Measurements from ENCODE around the gene ZFYVE27.

Gene ZFYVE27

DNA sequence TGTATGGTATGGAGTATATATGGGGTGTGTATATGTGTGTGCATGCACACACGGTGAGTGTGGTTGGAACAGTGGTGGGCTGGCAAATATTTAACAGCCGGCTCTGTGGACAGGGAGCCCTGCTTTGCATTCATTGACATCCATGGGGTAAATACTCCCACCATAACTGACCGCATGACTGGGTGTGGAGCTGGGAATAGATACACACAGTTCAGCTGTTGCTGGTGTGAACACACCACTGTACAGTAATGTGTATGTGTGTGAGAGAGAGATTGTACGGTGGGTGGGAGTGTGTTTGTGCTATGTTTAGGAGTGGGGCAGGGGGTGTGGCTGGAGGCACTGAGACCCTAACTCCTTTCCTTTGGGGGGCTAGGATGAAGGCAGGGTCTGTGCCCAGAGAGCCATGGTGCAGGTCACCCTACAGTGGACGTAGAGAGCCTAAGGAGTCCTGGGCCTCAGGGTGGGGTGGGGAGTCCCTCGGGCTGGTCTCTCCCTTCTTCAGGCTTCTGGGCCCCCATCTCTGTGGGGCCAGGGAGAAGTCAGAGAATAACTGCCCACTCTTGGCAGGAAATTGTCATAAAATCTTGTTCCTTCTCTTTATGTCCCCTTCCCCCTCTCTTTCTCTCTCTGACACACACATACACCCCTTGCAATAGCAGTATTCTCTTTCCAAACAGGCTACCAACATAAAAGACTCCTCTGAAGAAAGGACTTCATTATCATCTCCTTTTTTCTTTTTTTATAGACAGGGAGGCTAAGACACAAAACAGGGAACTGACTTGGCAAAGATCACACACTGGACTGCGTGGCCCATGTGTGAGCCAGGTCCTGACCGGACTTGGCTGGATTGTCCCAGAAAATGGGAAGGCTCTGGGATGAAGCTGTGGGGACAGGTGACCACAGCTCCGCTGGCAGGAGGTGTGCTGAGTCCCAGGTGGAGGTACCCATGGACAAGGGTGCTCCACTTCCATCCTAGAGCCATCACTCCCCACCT lies 31.7 kb downstream of the ZFYVE27 start:
- DNase-seq (ENCODE audit: low read depth in 2 of 2), result no peak

DNA sequence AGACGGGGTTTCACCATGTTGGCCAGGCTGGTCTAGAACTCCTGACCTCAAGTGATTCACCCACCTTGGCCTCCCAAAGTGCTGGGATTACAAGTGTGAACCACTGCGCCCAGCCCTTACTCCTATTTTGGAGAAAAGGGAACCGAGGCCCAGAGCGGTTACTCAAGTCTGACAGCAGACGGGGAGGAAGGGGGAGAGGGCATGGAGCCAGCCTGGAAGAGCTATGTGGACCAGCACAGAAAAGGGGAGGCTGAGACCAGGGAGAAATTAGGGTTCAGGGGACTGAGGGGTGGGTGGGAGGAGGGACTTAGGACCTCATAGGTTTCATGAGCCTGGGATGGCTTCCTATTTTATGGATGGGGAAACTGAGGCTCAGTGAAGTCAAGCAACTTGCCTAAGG lies 33.3 kb downstream of the ZFYVE27 start:
- DNase-seq (ENCODE audit: low read depth in 2 of 2), result no peak

DNA sequence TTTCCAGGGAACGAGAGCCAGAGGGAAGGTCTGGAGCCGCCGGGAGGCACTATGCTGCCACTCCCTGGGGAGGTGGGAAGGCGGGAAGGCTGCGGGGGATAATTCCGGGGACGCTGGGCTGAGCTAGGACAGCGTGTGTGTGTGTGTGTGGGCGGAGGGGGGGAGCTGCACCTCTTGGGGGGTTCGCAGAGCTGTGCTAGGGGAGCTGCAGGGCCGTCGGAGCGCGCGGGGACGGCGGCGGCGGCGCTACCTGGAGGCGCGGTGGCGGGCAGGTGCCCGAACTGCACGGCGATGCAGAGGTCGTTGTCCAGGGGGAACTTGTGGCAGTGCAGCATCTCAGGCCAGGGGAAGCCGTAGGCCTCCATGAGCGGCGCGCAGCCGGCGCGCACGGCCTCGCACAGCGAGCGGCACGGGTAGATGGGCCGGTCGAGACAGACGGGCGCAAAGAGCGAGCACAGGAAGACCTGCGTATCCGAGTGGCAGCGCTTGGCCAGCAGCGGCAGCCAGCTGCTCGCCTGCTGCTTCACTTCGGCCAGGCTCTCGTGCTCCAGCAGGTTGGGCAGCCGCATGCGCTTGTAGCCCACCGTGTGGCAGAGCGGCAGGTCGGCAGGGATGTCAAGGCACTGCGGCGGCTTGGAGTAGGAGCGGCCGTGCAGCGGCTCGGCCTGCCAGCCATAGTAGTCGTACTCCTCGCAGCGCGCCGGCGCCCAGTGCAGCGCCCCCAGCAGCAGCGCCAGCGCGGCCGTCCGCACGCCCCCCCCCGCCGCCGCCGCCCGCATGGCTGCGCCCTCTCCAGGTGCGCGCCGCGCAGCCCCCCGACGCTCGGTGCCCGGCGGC lies 34.3 kb downstream of the ZFYVE27 start:
- DNase-seq (ENCODE audit: low read depth in 2 of 2), result no peak

DNA sequence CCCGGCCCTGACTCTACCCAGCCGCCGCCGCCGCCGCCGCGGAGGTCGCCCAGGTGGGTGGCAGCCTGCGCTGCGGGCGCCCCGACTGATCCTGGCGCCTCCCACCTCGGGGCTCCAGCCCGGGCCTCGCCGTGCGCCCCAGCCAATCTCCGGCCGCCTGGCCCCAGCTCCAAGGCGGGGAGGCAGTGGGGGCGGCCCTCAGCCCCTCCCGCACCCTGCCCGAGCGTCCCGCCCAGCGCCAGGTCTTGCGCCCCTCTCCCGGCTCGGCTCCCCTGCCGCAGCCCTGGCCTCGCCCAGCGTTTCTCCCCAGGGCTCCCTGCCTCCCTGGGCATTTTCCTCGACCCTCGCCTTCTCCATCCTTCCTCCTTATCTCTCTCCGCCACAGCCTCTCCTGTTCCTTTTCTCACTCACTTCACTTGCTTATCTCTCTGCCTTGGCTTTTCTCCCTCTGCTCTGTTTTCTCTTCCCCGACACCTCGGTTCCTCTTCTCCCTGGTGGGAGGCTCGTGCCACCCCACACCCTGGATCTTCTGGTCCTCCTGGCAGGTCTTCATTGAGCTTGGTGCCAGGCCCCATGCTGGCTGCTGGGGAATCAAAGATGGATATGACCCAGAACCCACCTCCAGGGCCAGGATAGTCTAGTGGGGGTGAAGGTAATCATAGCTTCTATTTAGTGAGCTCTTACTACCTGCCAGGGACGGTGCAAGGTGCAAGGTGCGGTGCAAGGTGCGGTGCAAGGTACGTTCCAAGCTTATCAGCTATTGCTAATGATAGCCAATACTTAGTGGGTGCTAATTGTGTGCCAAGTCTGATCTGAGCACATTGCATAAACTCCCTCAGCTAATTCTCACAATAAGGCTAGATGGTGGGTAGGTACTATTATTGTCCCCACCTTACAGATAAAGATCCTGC lies 35.2 kb downstream of the ZFYVE27 start, which contains the start of gene SFRP5:
SFRP5 (minus strand) TSS at position 87 of the 911 bp plus-strand sequence. CDS start 166 bp downstream, outside the sequence.
- DNase-seq (ENCODE audit: low read depth in 2 of 2), result no peak

DNA sequence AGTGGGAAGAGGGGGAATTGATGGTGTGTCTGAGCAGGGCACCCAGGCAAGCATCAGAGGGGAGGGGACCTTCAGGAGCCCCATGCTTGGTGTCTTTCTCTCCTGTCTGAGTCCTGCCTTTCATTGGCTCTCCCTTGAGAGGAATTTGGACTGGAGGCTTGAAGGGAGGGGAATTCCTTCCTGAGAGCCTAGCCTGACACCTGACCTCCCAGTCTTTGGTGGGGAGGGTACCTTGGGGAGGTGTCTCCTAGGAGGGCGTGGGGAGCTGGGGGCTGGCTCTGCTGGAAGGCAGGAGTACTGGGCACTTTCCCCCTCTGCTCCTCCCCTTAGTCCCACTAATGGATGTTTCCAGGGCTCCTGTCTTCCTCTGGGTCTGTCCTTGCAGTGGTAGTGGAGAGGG lies 36.2 kb downstream of the ZFYVE27 start:
- DNase-seq (ENCODE audit: low read depth in 2 of 2), result no peak

DNA sequence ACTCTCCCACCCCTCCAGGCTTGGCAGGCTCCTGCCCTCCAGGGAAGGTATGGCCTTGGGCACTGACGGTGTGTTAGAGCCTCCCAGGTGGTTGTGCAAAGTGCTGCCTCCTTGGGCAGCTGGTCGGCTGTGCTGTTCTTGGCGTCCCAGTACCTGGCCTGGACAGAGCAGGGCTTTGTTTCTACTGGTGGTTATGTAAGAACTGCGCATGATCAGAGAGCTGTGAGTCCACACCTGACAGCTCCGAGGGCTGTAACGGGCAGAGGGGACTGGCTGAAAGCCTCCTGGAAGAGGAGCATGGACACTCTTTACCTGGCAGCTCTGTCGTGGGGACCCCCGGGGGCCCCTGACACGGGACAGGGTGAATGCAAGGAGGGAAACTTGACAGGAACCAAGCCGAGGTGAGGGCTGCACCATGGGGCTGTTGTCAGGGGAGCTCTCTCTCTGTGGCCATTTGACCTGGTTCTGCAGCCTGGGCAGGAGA lies 37.9 kb downstream of the ZFYVE27 start:
- no peak for DNase-seq (ENCODE audit: low read depth in 2 of 2)

DNA sequence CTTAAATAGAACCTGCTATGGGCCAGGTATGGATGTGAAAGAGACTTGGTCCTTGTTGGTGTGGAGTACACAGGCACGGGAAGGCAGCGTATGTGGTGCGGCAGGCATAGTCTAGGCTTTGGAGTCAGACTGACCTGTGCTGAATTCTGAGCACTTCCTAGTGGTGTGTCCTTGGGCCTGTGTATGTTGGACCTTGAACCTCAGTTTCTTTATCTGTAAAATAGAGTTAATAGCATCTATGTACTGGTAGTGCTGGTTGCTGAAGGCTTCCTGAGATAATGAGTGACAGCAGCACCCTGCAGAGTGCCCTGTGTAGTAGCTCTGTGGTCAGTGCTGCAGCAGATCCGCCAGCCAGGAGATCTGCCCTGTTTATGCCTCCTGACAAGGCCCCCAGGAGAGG lies 40.2 kb downstream of the ZFYVE27 start:
- DNase-seq (ENCODE audit: low read depth in 2 of 2), result no peak

DNA sequence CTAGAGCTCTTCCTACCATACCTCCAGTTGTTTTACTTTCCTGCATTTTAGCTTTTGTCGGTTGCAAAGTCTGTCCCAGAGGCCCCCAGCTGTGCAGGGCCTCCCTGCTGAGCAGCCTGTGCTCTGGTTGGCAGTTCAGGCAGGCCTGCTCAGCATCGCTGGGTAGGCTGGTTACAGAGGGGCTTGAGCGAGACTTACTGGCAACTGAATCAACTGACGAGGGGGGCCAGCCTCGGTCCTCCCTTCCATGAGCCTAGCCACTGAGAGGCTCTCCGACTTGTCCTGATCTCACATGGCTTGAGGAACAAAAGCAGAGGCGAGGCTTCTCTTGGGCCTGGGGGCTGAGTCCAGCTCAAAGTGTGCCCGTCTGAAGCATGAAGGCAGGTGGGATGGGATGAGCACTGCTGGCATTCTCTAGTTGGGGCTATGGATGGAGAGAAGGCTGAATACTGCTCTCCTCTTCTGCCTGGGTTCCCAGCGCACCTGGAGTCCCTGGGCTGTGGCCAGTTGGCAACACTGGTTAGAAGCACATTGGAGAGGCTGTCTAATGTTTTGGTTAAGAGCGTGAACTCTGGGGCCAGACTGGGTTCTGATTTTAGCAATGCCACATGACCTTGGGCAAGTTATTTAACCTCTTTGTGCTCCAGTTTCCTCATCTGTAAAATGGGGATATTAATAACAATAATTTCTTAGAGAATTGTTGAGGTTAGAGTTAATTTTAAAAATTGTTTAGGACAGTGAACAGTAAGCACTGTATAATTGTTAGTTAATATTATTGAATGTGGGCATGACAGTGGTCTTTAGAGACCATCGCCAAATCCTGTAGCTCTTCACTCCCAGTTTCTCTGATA lies 41.7 kb downstream of the ZFYVE27 start:
- DNase-seq (ENCODE audit: low read depth in 2 of 2), result no peak

DNA sequence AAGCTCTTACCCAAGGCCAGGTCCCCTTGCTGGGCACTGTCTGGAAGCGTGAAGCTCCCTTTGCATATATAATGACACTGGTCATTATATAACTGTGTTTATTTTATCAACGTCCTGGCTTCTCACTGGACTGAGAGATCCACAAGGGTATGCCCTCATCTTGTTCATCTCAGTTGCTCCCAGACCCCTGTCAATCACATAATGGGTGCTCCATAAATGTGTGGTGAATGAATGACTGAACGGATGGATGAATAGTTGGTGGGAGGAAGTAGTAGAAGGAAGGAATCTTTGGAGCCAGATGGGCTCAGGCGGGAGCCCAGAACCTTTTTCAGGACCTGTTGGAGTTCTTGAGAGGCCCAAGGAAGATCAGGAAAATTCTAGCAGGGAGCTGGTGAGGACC lies 42.6 kb downstream of the ZFYVE27 start:
- DNase-seq (ENCODE audit: low read depth in 2 of 2), result no peak

DNA sequence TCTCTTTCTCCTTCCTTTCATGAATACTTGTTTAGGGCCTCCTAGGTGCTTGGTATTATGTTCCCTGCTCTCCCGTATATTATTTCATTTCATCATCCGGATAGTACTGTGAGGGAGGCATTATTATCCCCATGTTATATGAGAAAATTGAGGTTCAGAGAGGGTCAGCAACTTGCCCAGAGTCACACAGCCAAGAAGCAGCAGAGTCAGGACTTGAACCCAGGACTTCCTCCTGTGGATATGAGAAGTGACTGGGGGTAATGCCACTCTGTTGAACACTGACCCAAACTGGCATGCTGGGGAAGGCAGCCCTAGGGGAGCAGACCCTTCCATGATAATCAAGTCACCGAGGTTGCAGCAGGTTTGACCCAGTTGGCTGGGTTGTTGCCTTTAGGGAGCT lies 43.0 kb downstream of the ZFYVE27 start:
- DNase-seq (ENCODE audit: low read depth in 2 of 2), result no peak

DNA sequence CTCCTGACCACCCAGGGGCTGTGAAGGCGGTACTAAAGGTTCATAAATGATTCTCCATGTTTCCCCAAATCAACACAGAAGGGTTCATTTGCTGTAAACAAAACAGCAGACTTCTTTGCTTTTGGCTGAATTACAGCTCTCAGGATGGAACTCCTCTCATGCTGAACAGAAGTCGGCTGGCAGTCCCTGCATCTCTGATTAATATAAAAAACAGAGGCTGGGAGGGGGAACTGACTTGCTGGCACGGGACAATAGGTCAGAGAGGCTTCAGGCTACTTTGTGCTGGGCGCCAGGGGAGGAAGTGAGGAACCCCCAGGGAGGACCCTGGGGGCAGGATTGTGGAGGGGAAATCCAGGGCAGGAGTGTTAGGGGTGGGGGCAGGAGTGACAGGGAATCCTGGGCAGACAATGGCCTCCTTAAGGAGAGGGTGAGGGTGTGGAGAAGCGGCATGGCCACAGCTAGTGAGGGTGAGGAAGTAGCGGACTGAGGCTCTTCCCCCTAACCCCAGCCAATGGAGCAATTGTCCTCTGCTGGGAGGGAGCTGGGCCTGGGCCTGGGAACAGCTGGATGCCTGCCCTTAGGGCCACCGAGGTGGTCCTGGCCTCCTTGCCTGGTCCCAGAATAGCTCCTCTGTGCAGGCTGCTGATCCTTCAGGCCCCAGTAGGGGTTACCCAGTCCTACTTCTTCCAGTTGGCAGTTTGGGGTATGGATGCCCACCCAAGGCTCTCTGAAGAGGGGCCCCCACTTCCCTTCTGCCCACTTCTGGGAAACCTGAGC lies 44.1 kb downstream of the ZFYVE27 start:
- no peak for DNase-seq (ENCODE audit: low read depth in 2 of 2)

DNA sequence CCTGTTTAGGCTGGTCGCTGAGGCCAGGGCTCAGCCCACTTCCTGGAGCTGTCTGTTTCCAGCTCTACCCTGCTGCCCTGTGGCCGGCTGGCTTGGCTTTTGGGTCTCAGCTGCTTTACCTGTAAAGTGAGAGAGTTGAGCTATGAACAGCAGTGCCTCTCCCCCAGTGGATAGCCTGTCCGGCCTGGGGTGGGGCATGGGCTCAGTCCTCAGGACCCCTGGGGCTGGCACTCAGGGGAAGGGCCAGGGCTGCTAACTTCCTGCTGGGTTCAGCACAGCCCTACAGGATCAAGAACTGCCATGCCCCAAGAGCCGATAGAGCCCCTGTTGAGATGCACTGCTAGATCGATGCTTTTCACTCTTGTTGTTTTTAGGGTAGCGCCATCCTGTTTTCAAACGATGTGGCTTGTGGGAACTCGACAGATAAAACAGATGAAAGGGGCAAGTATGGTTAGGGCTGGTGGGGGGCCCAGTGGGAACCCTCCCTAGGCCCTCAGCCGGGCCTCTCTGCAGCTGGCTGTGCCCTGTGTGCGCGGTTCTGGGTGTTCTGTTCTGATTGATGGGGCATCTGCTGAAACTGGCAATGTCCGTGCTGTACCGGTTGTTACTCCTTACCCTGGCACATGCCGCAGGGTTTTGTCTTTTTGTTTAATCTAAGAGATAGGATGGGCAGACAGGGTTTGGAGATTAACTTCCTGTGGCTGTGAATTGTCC lies 44.8 kb downstream of the ZFYVE27 start:
- no peak for DNase-seq (ENCODE audit: low read depth in 2 of 2)

DNA sequence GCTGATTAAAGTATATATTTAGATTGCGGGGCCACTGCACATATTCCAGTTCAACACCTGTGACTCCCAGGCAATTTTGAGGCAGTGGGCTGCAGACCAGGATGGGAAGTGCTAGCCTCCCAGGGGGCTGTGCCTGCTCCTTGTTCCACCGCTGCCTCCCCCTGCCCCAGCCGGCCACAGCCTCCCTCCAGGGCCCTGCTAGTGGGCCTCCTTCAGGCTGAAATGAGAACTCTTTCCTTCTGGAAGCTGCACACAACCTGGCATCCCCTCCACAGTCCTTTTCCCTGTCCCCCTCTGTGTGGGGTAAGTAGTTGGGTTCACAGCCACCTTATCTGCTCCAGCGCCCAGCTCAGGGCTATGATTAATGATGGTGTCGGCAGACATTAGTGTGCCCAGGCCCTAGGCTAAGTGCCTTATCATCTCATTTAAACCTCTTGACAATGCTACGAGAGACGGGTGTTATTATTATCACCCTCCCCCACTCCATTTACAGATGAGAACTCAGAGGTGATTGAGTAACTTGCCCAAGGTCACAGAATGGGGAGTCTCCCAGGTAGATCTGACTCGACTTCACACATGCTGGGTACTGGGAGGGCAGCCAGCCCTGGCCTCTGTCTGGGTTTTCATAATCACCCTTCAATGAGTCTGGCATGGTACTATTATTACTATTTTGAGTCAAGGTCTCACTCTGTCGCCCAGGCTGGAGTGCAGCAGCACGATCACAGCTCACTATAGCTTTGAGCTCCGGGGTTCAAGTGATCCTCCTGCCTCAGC lies 45.7 kb downstream of the ZFYVE27 start:
- no peak for DNase-seq (ENCODE audit: low read depth in 2 of 2)

DNA sequence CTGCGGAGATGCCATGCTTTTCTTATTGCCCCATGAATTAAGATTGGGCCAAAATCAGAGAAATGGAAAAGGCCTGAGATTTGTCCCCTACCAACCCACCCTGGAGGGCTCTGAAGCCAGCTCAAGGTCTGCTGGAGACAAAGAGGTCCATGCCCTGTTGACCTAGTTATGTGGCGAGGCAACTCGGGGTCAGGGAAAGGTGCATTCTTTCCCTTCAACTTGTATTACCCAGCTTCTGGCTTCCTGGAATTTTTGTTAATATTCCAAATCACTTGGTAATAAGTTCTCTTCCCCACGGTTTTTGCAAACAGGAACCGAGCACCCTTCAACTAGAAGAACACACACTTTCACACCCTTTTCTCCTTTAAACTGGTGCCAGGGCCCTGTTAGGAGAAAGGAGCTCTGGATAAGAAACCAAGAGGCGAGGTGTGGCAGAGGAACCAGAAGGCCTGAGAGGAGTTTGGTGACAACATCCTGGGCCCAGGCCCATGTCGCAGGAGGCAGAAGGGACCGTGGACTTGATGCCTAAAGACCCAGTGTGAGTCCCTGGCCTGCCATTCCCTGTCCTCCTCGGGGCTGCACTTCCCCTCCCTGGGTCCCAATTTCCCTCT lies 47.4 kb downstream of the ZFYVE27 start:
- no peak for DNase-seq (ENCODE audit: low read depth in 2 of 2)

DNA sequence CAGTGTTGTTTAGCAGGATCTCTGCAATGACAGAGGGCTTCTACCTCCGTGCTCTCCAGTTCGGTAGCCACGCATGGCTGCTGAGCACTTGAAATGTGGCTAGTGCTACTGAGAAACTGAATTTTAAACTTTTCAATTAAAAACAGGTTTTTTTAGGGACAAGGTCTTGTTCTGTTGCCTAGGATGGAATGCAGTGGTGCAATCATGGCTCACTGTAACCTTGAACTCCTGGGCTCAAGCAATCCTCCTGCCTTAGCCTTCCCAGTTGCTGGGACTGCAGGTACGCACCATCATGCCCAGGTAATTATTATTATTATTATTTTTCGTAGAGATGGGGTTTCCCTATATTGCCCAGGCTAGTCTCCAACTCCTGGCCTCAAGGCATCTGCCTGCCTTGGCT lies 48.3 kb downstream of the ZFYVE27 start:
- no peak for DNase-seq (ENCODE audit: low read depth in 2 of 2)

DNA sequence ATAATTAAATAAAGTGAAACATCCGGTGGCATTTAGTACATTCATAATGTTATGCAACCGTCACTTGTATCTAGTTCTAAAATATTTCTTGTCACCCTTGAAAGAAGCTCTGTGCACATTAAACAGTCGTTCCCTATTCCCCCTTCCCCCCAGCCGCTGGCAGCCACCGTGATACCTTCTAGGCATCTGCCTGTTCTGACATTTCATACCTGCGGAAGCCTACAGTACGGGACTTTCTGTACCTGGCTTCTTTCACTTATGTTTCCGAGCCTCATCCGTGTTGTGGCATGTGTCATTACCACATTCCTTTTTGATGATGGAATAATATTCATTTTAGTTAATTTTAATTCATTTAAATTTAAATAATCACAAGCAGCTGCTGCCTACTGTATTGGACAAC lies 48.8 kb downstream of the ZFYVE27 start:
- DNase-seq (ENCODE audit: low read depth in 2 of 2), result no peak

DNA sequence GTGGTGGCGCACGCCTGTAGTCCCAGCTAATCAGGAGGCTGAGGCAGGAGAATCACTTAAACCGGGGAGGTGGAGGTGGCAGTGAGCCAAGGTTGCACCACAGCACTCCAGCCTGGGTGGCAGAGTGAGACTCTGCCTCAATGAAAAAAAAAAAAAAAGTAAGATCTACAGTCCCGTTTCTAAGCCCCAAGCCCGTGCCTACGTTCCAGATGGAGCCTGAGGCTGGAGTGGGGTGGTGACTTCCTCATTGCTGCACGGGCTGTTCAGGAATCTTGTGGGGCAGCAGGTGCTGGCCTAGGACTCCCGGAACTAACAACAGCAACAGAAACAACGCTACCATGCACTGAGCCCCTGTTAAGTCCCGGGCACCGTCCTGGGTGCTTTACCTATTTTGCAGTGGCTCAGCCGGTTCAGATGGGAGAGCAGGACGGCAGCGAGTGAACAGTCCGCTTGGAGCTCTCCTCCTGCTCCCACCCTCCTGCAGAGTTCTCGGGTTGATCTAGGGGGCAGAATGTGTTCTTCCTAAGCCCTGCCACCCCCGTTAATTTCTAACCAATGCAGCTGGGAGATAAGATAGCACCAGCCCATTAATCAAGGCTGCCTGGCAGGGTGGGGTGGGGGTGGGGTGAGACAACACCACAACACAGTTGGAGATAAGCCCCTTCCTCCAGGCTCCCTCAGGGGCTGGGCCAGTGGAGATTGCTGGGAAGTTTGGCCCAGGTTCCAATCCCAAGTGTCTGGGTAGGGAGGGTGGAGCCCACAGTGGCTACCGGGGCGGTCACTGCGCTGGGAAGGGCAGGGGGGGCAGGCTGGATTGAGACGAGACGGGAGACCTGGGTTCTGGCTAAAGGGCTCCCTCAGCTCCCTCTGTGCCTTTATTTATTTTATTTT lies 51.9 kb downstream of the ZFYVE27 start:
- no peak for DNase-seq (ENCODE audit: low read depth in 2 of 2)
